ENCODE results near the gene CYP2W1. TPM values are rescaled to one million over a fixed set of nuclear protein-coding genes. Genes with fewer than 3 reads are reported as not detected.
"Not testable (repeated sequence)": the region's sequence is repeated elsewhere in the genome, so short reads cannot be mapped to it uniquely, and the experiment has no call there.

CYP2W1 gene
- total RNA-seq, 6 experiments from 2014 or later = 0.15 to 0.25 TPM; not detected in 4

GRCh38 chr7:999149-999879 lies 16.3 kb downstream of the CYP2W1 start:
- no peak for TF ChIP-seq CTCF (IDR thresholded peaks at IDR 0.05)
- Mint-ChIP-seq H3K27ac (no peak overlapping the region), H3K4me3 (no peak overlapping the region), H3K4me1 (ENCODE audit: low read depth) (no peaks in the 10 kb centered on the region), H3K9me3 (no peaks in the 10 kb centered on the region), H3K27me3 (ENCODE audit: insufficient read depth) (no peaks in the 10 kb centered on the region), H3K36me3 (ENCODE audit: low read depth) (no peaks in the 10 kb centered on the region)
- DNase-seq = no peak

GRCh38 chr7:999941-1000935 lies 17.3 kb downstream of the CYP2W1 start:
- no peak overlapping the region for H3K27ac Mint-ChIP-seq
- H3K36me3 Mint-ChIP-seq (ENCODE audit: low read depth) = no peaks in the 10 kb centered on the region
- no peaks in the 10 kb centered on the region for H3K4me1 Mint-ChIP-seq (ENCODE audit: low read depth)
- H3K27me3 Mint-ChIP-seq (ENCODE audit: insufficient read depth) = no peaks in the 10 kb centered on the region
- H3K4me3 Mint-ChIP-seq = no peak overlapping the region
- no peak for TF ChIP-seq CTCF (IDR thresholded peaks at IDR 0.05)
- DNase-seq = no peak
- no peaks in the 10 kb centered on the region for H3K9me3 Mint-ChIP-seq

DNA sequence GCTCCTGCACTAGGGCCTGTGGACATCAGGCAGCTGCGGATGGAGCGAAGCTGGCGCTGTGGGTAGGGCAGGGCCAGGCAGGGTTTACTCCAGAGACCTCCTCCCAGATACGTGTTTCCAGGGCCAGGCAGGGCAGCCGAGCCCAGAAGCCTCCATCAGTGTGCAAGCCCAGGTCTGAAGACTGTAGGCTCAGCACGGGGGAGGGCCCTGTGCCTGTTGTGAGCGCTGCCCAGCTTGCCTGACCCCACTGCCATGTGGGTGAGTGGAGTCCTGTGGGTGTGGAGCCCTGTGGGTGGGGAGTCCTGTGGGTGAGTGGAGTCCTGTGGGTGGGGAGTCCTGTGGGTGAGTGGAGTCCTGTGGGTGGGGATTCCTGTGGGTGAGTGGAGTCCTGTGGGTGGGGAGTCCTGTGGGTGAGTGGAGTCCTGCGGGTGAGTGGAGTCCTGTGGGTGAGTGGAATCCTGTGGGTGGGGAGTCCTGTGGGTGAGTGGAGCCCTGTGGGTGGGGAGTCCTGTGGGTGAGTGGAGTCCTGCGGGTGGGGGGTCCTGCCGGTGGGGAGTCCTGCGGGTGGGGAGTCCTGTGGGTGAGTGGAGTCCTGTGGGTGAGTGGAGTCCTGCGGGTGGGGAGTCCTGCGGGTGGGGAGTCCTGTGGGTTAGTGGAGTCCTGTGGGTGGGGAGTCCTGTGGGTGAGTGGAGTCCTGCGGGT lies 18.2 kb downstream of the CYP2W1 start:
- H3K36me3 Mint-ChIP-seq (ENCODE audit: low read depth); H3K4me3 Mint-ChIP-seq; H3K9me3 Mint-ChIP-seq; H3K27me3 Mint-ChIP-seq (ENCODE audit: insufficient read depth); DNase-seq; H3K27ac Mint-ChIP-seq; H3K4me1 Mint-ChIP-seq (ENCODE audit: low read depth): not testable (repeated sequence)

- not testable (repeated sequence) for H3K4me1 Mint-ChIP-seq (ENCODE audit: low read depth); H3K4me3 Mint-ChIP-seq; H3K27me3 Mint-ChIP-seq (ENCODE audit: insufficient read depth); H3K9me3 Mint-ChIP-seq; H3K27ac Mint-ChIP-seq; H3K36me3 Mint-ChIP-seq (ENCODE audit: low read depth); DNase-seq
Observed at GRCh38 chr7:1002026-1002425, 19.0 kb downstream of the CYP2W1 start.

DNA sequence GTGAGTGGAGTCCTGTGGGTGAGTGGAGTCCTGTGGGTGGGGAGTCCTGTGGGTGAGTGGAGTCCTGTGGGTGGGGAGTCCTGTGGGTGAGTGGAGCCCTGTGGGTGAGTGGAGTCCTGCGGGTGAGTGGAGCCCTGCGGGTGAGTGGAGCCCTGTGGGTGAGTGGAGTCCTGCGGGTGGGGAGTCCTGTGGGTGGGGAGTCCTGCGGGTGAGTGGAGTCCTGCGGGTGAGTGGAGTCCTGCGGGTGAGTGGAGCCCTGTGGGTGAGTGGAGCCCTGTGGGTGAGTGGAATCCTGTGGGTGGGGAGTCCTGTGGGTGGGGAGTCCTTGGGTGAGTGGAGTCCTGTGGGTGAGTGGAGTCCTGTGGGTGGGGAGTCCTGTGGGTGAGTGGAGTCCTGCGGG lies 19.5 kb downstream of the CYP2W1 start:
- H3K9me3 Mint-ChIP-seq; DNase-seq; H3K27ac Mint-ChIP-seq; H3K36me3 Mint-ChIP-seq (ENCODE audit: low read depth); H3K27me3 Mint-ChIP-seq (ENCODE audit: insufficient read depth); H3K4me1 Mint-ChIP-seq (ENCODE audit: low read depth); H3K4me3 Mint-ChIP-seq: not testable (repeated sequence)

DNA sequence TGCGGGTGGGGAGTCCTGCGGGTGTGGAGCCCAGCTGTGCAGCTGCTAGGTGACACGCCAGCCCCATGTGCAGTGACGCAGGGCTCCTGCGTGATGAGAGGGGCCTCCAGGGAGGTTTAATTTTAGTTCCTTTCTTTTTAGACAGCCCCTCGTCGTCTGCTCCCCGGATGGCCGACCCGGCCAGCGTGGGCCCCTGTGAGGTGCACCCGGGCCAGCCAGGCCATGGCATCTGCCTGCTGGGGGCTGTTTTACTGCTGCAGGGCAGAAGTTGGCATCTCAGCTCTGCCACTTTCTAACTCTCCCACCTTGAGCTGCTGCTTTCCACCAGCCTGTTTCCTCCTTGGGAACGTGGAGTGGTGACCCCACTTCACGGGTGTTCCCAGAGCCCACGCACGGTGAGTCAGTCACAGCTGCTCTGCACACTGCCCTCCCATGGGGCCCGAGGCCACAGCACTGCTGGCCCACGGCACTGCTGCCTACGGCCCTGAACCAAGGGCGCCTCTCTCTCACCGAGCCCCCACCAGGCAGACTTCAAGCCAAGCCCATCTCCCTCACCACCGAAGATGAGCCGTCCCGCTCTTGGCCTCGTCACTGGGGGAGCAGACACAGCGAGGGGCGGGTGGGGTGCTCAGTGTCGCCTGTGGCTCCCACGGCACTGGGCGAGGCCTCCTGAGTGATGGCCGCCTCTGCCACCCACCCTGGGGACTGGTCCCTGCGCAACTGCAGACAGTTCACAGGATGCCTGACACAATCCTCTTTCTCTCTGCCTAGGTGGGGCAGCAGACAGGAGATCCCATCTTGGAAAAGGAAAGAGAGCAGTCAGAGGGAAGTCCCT lies 21.3 kb downstream of the CYP2W1 start:
- Mint-ChIP-seq H3K36me3 (ENCODE audit: low read depth) (peaks cover 11% of the 10 kb centered on the region; the same call in 1 of the 2 replicates), H3K4me1 (ENCODE audit: low read depth) (no peaks in the 10 kb centered on the region), H3K27me3 (ENCODE audit: insufficient read depth) (peaks cover 3% of the 10 kb centered on the region; the same call in 1 of the 2 replicates), H3K4me3 (no peak overlapping the region), H3K9me3 (no peaks in the 10 kb centered on the region), H3K27ac (no peak overlapping the region)
- no peak for DNase-seq
- TF ChIP-seq CTCF (IDR thresholded peaks at IDR 0.05) = no peak
